CD4-positive, alpha-beta T cell treated with Interleukin-17A for 1 hour (primary cell): ENCODE data around the gene SLBP.

Experiments used
- DNase-seq: peaks from one replicate; pipeline ENCODE4 v3.0.0-alpha.2; 2020

SLBP gene

DNA sequence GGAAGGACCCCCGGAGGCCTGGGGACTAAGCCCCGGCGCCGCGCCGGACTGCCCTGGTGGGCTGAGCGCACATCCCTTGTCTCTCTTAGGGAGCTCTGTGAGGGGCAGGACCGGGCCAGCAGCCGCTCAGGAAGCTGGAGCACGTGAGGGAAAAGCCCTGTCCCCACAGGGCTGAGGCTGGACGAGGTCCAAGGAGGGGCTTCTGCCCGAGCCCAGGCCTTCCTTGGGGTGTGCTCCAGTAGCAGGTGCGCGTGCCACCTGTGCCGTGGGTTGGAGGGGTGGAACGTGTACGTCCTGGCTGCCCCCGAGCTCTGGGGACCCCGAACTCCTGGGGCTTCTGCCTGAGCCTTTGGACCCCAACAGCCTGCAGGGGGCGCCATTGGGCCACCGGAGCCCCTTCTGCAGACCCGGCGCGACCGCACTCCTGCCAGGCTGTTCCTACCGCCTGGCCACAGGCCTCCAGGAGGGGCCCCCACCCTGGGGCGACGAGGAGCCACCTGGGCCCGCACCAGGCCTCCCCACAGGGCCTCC, 36.4 kb upstream of the SLBP start:
- DNase-seq, result peak; percentile 71

DNA sequence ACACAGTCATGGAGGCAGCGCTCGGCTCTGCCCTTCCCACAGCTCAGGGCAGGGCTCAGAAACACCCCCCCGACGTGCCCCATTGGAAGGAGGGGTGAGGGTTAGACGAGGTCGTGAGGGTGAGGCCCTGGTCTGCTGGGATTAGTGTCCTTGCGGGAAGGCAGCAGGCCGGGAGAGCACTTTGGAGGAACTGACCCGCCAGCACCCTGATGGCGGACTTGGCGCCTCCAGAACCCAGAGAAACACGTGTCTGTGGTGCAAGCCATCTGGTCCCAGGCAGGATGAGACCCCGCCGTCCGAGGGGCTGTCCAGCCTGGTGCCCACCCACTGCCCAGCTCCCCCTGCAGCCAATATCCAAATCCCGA, 35.5 kb upstream of the SLBP start:
- no peak for DNase-seq

GRCh38 chr4:1746919-1747602, 34.9 kb upstream of the SLBP start:
- DNase-seq, result no peak

DNA sequence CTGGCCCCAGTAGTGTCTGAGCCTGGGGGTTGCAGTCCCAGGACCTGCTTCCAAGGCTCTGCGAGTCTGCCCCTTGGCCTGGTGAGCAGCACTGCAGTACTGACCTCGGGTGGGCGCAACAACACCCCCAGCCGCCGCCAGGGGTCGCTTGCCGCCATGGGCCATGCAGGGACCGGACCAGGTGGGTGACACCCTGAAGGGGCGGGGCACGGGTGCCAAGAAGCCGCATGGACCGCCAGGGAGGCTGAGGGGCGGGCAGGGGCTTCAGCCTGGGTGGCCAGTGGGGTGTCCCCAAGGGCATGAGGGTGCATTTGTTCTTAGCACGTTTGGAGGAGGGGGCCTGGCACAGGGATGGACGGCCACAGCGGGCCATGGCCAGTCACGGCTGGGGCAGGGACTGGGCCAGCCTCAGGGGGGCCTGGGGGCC, 34.2 kb upstream of the SLBP start:
- peak; percentile 75 for DNase-seq

DNA sequence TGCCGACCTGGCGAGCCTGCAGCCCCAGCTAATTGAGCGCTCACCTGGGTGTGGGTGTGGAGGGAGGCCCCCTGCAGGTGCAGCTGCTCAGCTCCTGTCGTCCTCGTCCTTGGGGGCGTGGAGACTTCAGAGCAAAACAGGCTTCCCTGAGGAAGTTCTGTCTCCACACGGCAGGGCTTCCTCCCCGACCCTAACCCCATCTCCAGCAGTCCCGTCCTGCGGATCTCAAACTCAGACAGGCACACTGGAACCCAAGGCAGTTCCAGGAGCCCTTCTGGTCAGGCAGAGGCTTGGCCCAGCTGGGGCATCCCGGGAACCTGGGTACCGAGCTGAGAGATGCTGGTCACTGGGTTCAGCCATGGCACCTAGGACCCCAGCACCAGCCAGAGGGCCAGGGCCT, 33.6 kb upstream of the SLBP start:
- no peak for DNase-seq

DNA sequence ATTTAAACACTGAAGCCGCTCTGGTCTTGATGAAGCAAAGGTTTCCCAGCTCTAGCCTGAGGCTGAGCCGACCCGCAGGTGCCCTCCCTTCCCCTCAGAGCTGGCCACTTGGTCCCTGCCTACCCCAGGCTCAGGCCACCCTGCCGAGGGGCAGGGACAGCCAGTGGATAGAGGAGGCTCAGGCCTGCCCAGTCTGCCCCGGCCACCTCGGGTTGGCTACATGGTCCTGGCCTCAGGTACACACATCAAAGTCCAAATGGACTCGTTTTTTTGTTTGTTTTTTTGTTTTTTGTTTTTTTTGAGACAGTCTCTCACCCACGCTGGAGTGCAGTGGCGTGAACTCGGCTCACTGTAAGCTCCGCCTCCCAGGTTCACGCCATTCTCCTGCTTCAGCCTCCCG, 33.0 kb upstream of the SLBP start:
- DNase-seq, result no peak

- DNase-seq, result no peak
Observed at GRCh38 chr4:1744552-1744951, 32.4 kb upstream of the SLBP start.

DNA sequence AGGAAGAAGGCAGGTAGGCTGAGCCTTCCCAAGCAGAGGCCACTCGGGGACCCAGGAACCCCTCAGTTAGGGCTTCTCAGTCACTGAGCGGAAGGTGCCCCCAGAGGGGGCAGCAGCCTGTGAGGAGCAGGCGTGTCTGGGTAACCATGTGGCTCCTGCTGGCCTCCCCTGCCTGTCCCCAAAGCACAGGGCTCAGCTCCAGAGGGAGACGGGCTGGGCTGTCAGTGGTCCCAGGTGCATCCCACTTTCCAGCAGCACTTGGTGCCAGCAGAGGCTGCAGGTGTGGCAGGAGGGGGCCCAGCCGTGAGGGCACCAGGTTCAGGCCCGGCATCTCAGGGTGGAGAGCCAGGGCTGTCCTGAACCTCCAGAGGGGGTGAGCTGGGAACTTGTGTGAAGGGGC, 31.9 kb upstream of the SLBP start:
- no peak for DNase-seq

GRCh38 chr4:1743551-1743950, 31.4 kb upstream of the SLBP start:
- no peak for DNase-seq

- no peak for DNase-seq
Observed at GRCh38 chr4:1741208-1741607, 29.1 kb upstream of the SLBP start.

DNA sequence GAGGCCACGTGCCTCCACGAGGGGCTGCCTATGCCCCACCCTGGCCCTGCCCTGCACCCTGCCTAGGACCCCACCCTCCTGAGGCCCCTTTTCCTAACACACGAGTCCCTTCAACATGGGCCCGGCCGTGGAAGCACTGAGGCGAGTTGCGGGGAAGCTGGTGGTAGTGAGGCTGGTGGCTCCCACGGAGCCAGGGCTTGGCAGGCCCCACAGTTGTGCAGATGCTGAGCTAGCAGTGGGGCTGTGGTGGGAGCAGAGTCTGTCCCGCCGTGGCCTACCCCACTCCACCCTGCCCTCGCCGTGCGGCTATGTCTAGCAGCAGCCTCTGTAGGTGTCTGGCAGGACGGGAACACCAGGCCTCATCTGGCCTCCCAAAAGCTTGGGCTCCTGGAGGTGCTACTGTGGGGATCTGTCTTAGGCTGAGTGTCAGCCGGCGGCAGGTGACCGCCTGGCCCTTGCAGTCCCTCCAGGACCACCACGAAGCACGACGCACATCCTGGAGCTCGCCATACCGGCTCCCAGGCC, 28.0 kb upstream of the SLBP start:
- no peak for DNase-seq

DNA sequence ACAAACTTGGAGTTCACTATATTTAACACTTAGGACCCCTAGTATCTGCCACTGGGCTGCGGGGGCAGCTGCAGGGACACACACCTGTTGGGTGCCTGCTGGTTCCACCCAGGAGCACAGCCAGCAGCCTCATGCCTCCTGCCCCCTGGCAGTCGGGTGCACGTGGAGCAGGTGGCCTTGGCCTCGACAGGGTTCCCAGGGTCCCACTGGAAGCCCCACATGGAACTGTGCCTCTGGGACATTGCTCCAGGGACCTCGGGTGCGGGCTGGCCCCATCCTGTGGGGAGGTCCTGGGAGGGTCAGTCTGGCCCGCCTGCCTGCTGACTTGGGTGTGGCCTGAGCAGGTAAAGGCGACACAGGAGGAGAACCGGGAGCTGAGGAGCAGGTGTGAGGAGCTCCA, 27.2 kb upstream of the SLBP start:
- DNase-seq, result no peak

DNA sequence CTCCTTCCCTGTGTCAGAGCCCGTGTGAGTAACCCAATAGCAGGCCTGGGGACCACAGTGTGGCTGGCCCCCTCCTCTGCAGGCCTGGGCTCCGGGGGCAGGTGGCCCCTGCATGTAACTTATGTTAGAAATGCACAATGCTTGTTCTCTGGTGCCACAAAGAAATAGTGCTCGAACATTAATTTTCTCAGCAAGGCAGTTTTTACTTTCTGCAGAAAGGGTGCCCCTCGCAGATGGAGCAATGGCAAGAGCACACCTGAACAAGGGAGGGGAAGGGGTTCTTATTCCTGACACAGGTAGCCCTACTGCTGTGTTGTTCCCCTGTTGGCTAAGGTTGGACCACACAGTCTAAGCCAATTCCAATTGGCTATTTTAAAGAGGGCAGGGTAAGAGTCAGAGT, 26.3 kb upstream of the SLBP start:
- no peak for DNase-seq

DNA sequence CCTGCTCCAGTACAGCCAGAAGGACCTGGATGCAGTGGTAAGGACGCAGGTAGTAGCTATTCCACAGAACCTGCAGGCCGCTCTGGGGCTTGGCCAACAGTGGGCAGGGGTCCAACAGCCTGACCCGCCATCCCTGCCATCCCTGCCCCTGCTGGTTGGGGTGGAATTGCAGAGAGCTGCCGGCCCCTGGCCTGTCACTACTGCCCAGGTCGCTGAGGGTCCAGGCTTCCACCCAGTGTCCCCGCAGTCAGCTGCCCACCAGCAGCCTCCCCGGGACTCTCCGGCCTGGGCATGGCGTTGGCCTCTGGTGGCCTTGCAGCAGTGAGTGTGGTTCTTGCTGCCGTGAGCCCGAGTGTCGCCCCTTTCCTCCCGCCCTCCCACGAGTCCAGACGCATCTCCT, 25.5 kb upstream of the SLBP start:
- DNase-seq, result no peak

DNA sequence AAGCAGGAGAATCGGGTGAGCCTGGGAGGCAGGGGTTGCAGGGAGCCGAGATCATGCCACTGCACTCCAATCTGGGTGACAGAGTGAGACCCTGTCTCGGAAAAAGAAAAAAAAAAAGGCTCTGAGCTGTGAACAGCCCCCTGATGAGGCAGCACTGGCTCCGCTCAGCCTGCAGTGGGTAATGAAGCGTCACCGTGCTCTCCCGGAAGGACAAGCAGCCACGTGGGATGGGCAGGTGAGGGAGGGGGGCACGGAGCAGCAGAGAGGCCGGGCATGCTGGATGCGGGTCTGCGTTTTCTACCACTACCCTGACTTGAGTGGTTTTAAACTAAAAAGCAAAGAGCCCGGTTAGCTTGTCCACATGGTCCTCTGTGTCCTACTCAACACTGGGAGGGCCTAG, 24.7 kb upstream of the SLBP start:
- no peak for DNase-seq

GRCh38 chr4:1735215-1735614, 23.1 kb upstream of the SLBP start:
- DNase-seq, result no peak

DNA sequence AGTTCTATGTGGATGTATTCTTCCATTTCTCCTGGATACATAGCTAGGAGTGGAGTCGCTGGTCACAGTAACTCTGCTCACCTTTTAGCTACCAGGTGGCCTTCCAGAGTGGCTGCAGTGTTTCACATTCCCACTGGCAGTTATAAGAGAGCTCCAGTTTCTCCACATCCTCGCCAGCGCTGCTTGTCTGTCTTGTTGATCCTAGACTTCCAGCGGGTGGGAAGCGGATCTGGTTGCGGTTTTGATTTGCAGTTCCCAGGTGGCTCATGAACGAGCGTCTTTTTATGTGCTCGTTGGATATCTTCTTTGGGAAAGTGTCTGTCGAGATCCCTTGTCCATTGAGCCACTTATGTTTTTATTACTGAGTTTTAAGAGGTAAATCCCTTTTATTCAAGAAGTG, 20.8 kb upstream of the SLBP start:
- DNase-seq, result no peak

GRCh38 chr4:1731180-1731579, 19.1 kb upstream of the SLBP start:
- no peak for DNase-seq

- no peak for DNase-seq
Observed at GRCh38 chr4:1730532-1731135, 18.5 kb upstream of the SLBP start.

DNA sequence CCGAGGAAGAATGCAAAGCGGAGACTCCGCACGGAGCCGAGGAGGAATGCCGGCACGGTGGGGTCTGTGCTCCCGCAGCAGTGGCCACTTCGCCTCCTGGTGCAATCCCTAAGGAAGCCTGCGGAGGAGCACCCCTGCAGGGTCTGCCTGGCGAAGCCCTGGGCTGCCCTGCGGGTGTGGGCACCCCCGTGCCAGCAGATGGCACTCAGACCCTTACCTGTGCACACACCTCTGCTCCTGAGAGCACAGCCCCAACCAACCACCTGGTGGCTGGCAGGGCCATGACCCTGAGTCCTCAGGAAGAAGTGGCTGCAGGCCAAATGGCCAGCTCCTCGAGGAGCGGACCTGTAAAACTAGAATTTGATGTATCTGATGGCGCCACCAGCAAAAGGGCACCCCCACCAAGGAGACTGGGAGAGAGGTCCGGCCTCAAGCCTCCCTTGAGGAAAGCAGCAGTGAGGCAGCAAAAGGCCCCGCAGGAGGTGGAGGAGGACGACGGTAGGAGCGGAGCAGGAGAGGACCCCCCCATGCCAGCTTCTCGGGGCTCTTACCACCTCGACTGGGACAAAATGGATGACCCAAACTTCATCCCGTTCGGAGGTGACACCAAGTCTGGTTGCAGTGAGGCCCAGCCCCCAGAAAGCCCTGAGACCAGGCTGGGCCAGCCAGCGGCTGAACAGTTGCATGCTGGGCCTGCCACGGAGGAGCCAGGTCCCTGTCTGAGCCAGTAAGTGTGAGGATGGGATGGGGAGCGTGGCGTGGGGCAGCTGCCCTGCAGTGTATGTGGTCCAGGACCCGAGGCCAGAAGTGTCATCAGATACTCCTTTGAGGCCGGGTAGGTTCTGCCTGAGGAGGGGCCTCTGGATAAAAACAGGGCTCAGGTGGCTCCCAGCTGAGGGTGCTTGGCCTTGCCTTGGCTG, 16.2 kb upstream of the SLBP start:
- no peak for DNase-seq

- no peak for DNase-seq
Observed at GRCh38 chr4:1727117-1728031, 15.3 kb upstream of the SLBP start.

- peak; percentile 90 for DNase-seq
Observed at GRCh38 chr4:1726146-1726934, 14.2 kb upstream of the SLBP start.
